Measurements from ENCODE around the gene ACSF3.

Gene ACSF3

DNA sequence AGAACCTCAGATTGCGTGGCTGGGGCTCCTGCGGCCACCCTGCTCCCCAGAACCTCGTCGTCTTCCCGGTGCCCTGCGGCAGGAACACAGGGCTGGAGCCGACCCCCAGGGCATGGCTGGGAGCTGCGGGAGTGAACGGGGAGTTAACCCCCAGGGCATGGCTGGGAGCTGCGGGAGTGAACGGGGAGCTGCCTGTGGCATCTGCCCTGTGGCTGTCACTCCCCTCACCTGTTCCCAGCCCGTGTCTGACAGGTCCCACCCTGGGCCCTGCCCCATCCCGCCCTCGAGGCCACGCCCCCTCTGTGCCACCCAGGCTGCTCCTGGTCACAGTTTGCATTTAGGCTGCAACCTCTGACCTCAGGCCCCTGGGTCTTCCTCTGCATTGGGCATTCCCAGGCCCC is 39.4 kb upstream of the ACSF3 start:
- TF ChIP-seq ZFP30 (CRISPR knock-in tag; IDR thresholded peaks at IDR 0.05), result no peak
- TF ChIP-seq, protein P1, sequence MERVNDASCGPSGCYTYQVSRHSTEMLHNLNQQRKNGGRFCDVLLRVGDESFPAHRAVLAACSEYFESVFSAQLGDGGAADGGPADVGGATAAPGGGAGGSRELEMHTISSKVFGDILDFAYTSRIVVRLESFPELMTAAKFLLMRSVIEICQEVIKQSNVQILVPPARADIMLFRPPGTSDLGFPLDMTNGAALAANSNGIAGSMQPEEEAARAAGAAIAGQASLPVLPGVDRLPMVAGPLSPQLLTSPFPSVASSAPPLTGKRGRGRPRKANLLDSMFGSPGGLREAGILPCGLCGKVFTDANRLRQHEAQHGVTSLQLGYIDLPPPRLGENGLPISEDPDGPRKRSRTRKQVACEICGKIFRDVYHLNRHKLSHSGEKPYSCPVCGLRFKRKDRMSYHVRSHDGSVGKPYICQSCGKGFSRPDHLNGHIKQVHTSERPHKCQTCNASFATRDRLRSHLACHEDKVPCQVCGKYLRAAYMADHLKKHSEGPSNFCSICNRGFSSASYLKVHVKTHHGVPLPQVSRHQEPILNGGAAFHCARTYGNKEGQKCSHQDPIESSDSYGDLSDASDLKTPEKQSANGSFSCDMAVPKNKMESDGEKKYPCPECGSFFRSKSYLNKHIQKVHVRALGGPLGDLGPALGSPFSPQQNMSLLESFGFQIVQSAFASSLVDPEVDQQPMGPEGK (CRISPR knock-in tag; IDR thresholded peaks at IDR 0.05; ENCODE audit: borderline replicate concordance), result no peak
- no peak for TF ChIP-seq ISL1 (CRISPR knock-in tag; IDR thresholded peaks at IDR 0.05)
- no peak for TF ChIP-seq RARB (CRISPR knock-in tag; IDR thresholded peaks at IDR 0.05)
- no peak for TF ChIP-seq ZNF70 (CRISPR knock-in tag; IDR thresholded peaks at IDR 0.05)
- no peak for TF ChIP-seq CSDC2 (CRISPR knock-in tag; IDR thresholded peaks at IDR 0.05)
- no peak for TF ChIP-seq POU6F1 (CRISPR knock-in tag; IDR thresholded peaks at IDR 0.05; ENCODE audit: borderline replicate concordance, low read depth)
- no peak for TF ChIP-seq ZNF8 (CRISPR knock-in tag; IDR thresholded peaks at IDR 0.05)
- no peak for TF ChIP-seq GLIS3 (CRISPR knock-in tag; IDR thresholded peaks at IDR 0.05)
- no peak for TF ChIP-seq ARNTL (CRISPR knock-in tag; IDR thresholded peaks at IDR 0.05; ENCODE audit: borderline replicate concordance, low read depth)
- TF ChIP-seq ESRRG (CRISPR knock-in tag; IDR thresholded peaks at IDR 0.05), result no peak
- TF ChIP-seq TCF4 (CRISPR knock-in tag; IDR thresholded peaks at IDR 0.05; ENCODE audit: borderline replicate concordance), result no peak
- TF ChIP-seq ZNF565 (CRISPR knock-in tag; conservative IDR thresholded peaks at IDR 0.05; ENCODE audit: low read depth), result no peak
- TF ChIP-seq, protein P2, sequence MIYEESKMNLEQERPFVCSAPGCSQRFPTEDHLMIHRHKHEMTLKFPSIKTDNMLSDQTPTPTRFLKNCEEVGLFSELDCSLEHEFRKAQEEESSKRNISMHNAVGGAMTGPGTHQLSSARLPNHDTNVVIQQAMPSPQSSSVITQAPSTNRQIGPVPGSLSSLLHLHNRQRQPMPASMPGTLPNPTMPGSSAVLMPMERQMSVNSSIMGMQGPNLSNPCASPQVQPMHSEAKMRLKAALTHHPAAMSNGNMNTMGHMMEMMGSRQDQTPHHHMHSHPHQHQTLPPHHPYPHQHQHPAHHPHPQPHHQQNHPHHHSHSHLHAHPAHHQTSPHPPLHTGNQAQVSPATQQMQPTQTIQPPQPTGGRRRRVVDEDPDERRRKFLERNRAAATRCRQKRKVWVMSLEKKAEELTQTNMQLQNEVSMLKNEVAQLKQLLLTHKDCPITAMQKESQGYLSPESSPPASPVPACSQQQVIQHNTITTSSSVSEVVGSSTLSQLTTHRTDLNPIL (CRISPR knock-in tag; IDR thresholded peaks at IDR 0.05; ENCODE audit: low read depth), result no peak
- TF ChIP-seq ZFP3 (CRISPR knock-in tag; IDR thresholded peaks at IDR 0.05), result no peak
- TF ChIP-seq OSR1 (CRISPR knock-in tag; IDR thresholded peaks at IDR 0.05), result no peak
- ATAC-seq, result no peak

DNA sequence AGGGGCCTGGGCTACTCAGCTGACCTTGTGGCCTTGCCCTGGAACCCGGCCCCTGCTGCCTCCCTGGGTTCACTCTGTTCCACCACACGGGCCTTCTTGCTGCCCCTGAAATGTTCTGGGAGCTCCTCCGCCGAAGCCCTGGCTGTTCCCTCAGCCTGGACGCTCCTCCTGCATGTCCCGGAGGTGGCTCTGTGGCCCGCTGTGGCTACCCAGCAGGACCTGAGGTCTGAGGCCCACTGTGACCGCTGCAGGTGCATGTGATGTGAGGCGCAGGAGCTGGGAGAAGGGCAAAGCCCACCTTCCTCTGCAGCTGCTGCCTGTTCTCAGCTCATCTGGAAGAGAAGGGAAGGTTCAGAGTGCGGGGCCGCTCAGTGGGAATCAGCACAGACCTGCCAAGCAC is 38.9 kb upstream of the ACSF3 start:
- no peak for ATAC-seq

More for the DNA sequence above, 38.9 kb upstream of the ACSF3 start:
- TF ChIP-seq TCF4 (CRISPR knock-in tag; IDR thresholded peaks at IDR 0.05; ENCODE audit: borderline replicate concordance) (no peak), POU6F1 (CRISPR knock-in tag; IDR thresholded peaks at IDR 0.05; ENCODE audit: borderline replicate concordance, low read depth) (no peak), ZFP3 (CRISPR knock-in tag; IDR thresholded peaks at IDR 0.05) (no peak), CSDC2 (CRISPR knock-in tag; IDR thresholded peaks at IDR 0.05) (no peak), GLIS3 (CRISPR knock-in tag; IDR thresholded peaks at IDR 0.05) (no peak), ISL1 (CRISPR knock-in tag; IDR thresholded peaks at IDR 0.05) (no peak), ZNF70 (CRISPR knock-in tag; IDR thresholded peaks at IDR 0.05) (no peak), ZC3H10 (CRISPR knock-in tag; IDR thresholded peaks at IDR 0.05) (no peak), TOX (CRISPR knock-in tag; IDR thresholded peaks at IDR 0.05; ENCODE audit: borderline replicate concordance) (no peak), SNAI2 (CRISPR knock-in tag; IDR thresholded peaks at IDR 0.05) (no peak), PPARA (CRISPR knock-in tag; IDR thresholded peaks at IDR 0.05; ENCODE audit: borderline replicate concordance) (no peak), OSR1 (CRISPR knock-in tag; IDR thresholded peaks at IDR 0.05) (no peak), ARNTL (CRISPR knock-in tag; IDR thresholded peaks at IDR 0.05; ENCODE audit: borderline replicate concordance, low read depth) (no peak), RARB (CRISPR knock-in tag; IDR thresholded peaks at IDR 0.05) (no peak), BACH2 (CRISPR knock-in tag; IDR thresholded peaks at IDR 0.05; ENCODE audit: borderline replicate concordance) (no peak), ZFP30 (CRISPR knock-in tag; IDR thresholded peaks at IDR 0.05) (no peak)
- TF ChIP-seq, protein P3, sequence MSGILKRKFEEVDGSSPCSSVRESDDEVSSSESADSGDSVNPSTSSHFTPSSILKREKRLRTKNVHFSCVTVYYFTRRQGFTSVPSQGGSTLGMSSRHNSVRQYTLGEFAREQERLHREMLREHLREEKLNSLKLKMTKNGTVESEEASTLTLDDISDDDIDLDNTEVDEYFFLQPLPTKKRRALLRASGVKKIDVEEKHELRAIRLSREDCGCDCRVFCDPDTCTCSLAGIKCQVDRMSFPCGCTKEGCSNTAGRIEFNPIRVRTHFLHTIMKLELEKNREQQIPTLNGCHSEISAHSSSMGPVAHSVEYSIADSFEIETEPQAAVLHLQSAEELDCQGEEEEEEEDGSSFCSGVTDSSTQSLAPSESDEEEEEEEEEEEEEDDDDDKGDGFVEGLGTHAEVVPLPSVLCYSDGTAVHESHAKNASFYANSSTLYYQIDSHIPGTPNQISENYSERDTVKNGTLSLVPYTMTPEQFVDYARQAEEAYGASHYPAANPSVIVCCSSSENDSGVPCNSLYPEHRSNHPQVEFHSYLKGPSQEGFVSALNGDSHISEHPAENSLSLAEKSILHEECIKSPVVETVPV (CRISPR knock-in tag; IDR thresholded peaks at IDR 0.05), result no peak
- TF ChIP-seq, protein P2 (CRISPR knock-in tag; IDR thresholded peaks at IDR 0.05; ENCODE audit: low read depth), result no peak
- TF ChIP-seq, protein P4, sequence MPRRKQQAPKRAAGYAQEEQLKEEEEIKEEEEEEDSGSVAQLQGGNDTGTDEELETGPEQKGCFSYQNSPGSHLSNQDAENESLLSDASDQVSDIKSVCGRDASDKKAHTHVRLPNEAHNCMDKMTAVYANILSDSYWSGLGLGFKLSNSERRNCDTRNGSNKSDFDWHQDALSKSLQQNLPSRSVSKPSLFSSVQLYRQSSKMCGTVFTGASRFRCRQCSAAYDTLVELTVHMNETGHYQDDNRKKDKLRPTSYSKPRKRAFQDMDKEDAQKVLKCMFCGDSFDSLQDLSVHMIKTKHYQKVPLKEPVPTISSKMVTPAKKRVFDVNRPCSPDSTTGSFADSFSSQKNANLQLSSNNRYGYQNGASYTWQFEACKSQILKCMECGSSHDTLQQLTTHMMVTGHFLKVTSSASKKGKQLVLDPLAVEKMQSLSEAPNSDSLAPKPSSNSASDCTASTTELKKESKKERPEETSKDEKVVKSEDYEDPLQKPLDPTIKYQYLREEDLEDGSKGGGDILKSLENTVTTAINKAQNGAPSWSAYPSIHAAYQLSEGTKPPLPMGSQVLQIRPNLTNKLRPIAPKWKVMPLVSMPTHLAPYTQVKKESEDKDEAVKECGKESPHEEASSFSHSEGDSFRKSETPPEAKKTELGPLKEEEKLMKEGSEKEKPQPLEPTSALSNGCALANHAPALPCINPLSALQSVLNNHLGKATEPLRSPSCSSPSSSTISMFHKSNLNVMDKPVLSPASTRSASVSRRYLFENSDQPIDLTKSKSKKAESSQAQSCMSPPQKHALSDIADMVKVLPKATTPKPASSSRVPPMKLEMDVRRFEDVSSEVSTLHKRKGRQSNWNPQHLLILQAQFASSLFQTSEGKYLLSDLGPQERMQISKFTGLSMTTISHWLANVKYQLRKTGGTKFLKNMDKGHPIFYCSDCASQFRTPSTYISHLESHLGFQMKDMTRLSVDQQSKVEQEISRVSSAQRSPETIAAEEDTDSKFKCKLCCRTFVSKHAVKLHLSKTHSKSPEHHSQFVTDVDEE (CRISPR knock-in tag; IDR thresholded peaks at IDR 0.05), result no peak

Measured in SK-N-SH treated with all-trans-retinoic acid at 6 μM for 48 hours (cell line).